PC-3 (cell line): ENCODE measurements around the gene ADAM12. TPM values are rescaled to one million over a fixed set of nuclear protein-coding genes. Genes with fewer than 3 reads are reported as not detected.

Source experiments
- ATAC-seq: fragments of 200-7000 bp; cut with Tn5 transposase; 2 replicates; pipeline ENCODE4 v1.9.1; 2020; ENCODE audit warnings: mild to moderate bottlenecking, moderate library complexity
- BruUV-seq: library from RNA; stranded (reverse); fragments of 400-500 nt; replicated peaks from 2 replicates; lab custom pipeline; 2021; lab: Mats Ljungman, UMichigan
- CTCF ChIA-PET: fragments of 300-600 bp; sonication (Branson Sonifier 250); formaldehyde crosslinking; loops from one replicate; lab custom pipeline; 2022; ENCODE audit warnings: antibody characterized with exemption; lab: Charles Lee
- POLR2A ChIA-PET: fragments of 300-600 bp; sonication (Branson Sonifier 250); formaldehyde crosslinking; loops from one replicate; lab custom pipeline; 2022; ENCODE audit warnings: antibody characterized with exemption; ENCODE audit not compliant: unreplicated experiment; lab: Charles Lee
- DNase-seq: peaks from one replicate; pipeline ENCODE4 v3.0.0-alpha.2; 2015
- H2AFZ ChIP-seq: fragments of 300-600 bp; sonication (generic); 2 replicates; pipeline ENCODE4 v1.6.0; 2016; ENCODE audit warnings: antibody characterized with exemption, low read length
- H3F3A ChIP-seq: fragments of 300-600 bp; sonication (generic); one replicate; pipeline ENCODE4 v1.6.0; 2017; ENCODE audit warnings: antibody characterized with exemption, low read length, control low read depth, mild to moderate bottlenecking; ENCODE audit not compliant: unreplicated experiment
- H3K27ac ChIP-seq: fragments of 300-600 bp; sonication (generic); 2 replicates; pipeline ENCODE4 v1.5.1; 2016; ENCODE audit warnings: mild to moderate bottlenecking, low read length
- H3K27me3 ChIP-seq: fragments of 300-600 bp; sonication (generic); 2 replicates; pipeline ENCODE4 v1.6.1; 2016; ENCODE audit warnings: low read length, mixed read lengths
- H3K36me3 ChIP-seq: fragments of 300-600 bp; sonication (generic); 2 replicates; pipeline ENCODE4 v1.6.1; 2016; ENCODE audit warnings: low read depth, mixed run types, low read length, mixed read lengths
- H3K4me1 ChIP-seq: fragments of 300-600 bp; sonication (generic); 2 replicates; pipeline ENCODE4 v1.5.1; 2016; ENCODE audit warnings: low read length; ENCODE audit not compliant: insufficient read depth
- H3K4me2 ChIP-seq: fragments of 300-600 bp; sonication (generic); 2 replicates; pipeline ENCODE4 v1.6.0; 2016; ENCODE audit warnings: low read length
- H3K4me3 ChIP-seq: fragments of 300-600 bp; sonication (generic); 2 replicates; pipeline ENCODE4 v1.5.1; 2016; ENCODE audit warnings: mild to moderate bottlenecking, low read length, mixed read lengths
- H3K79me2 ChIP-seq: fragments of 300-600 bp; sonication (generic); 2 replicates; pipeline ENCODE4 v1.6.1; 2017; ENCODE audit warnings: low read length, mixed read lengths
- H3K9ac ChIP-seq: fragments of 300-600 bp; sonication (generic); 2 replicates; pipeline ENCODE4 v1.6.0; 2016; ENCODE audit warnings: mild to moderate bottlenecking, low read length
- H3K9me2 ChIP-seq: fragments of 300-600 bp; sonication (generic); replicated peaks from 2 replicates; pipeline ENCODE4 v1.6.1; 2016; ENCODE audit warnings: mixed run types, low read length, mixed read lengths
- H3K9me3 ChIP-seq: fragments of 300-600 bp; sonication (generic); 2 replicates; pipeline ENCODE4 v1.6.1; 2016; ENCODE audit warnings: low read length, mixed read lengths
- H4K20me1 ChIP-seq: fragments of 300-600 bp; sonication (generic); 2 replicates; pipeline ENCODE4 v1.6.1; 2016; ENCODE audit warnings: low read length, mixed read lengths
- EZH2 ChIP-seq: fragments of 300-600 bp; sonication (generic); IDR thresholded peaks from one replicate; pipeline ENCODE4 v1.6.1; 2017; ENCODE audit warnings: antibody characterized with exemption, mild to moderate bottlenecking, low read length; ENCODE audit not compliant: unreplicated experiment
- EZH2phosphoT487 ChIP-seq: fragments of 300-600 bp; sonication (generic); IDR thresholded peaks from 2 replicates; pipeline ENCODE4 v1.6.1; 2018; ENCODE audit warnings: mild to moderate bottlenecking, antibody characterized with exemption, low read length, borderline replicate concordance
- intact Hi-C: fragments of 100-400 bp; cut with micrococcal nuclease; formaldehyde crosslinking; loops from 2 replicates; pipeline ENCODE4 v1.9.0; 2023
- total RNA-seq: library from RNA; depleted of rRNA; stranded (reverse); fragments of >200 nt; gene quantifications from 2 replicates; pipeline ENCODE4 v1.2.3, GENCODE V29; 2014
- TF ChIP-seq, protein P1 (sequence below): fragments of 300-600 bp; sonication (generic); conservative IDR thresholded peaks from 2 replicates; pipeline ENCODE4 v1.5.1; 2017; ENCODE audit warnings: antibody characterized with exemption, low read depth, mild to moderate bottlenecking, low read length

ADAM12 gene
- total RNA-seq, 1 experiment from 2014 or later: 3.4 TPM

DNA sequence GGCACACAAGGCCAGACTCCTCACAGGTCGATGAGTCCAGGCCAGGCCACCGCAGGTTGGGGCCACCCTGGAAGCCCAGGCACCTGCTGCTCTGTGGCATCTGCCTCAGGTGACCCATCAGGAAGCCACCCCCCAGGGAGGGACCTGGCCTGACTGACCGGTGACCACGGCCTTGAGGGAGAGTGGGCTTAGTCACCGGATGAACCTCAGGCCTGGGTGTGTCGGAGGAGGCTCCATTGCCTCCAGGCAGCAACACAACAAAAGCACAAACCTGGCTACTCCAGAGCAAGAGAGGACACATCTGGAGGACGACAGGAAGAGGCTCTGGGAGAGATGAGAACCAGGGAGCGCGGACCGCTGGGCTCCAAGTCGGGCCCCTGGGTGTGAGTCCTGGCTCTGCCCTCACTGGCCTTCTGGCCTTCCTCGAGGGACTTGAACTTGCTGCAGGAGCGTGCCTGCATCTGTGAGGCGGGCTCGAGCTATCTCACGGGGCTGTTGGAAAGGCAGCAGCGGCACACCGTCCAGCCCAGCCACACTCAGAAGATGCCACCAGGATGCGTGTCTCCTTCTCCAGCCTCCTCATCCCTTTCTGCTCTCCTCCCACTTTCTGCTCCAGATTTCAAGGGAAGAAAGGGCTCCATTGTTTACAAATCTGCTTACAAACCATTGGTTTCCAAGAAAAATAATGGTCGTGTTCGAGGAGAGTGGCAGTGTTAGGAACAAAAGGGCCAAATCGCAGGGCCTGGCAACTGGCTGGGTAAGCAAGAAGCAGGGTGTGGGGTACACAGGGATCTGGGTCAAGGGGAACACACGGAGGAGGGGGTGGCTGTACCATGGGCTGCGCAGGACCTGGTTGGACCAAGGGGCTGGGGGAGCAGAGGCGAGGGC is 152.9 kb downstream of the ADAM12 start:
- no peak for TF ChIP-seq EZH2phosphoT487
- TF ChIP-seq EZH2: no peak
- TF ChIP-seq, protein P1, sequence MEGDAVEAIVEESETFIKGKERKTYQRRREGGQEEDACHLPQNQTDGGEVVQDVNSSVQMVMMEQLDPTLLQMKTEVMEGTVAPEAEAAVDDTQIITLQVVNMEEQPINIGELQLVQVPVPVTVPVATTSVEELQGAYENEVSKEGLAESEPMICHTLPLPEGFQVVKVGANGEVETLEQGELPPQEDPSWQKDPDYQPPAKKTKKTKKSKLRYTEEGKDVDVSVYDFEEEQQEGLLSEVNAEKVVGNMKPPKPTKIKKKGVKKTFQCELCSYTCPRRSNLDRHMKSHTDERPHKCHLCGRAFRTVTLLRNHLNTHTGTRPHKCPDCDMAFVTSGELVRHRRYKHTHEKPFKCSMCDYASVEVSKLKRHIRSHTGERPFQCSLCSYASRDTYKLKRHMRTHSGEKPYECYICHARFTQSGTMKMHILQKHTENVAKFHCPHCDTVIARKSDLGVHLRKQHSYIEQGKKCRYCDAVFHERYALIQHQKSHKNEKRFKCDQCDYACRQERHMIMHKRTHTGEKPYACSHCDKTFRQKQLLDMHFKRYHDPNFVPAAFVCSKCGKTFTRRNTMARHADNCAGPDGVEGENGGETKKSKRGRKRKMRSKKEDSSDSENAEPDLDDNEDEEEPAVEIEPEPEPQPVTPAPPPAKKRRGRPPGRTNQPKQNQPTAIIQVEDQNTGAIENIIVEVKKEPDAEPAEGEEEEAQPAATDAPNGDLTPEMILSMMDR: no peak
- peaks cover 11% of the 10 kb centered on the region for H3K4me1 ChIP-seq
- ATAC-seq (peak; percentile 77), DNase-seq (peak; percentile 55)
- no peaks in the 10 kb centered on the region for H4K20me1 ChIP-seq
- H3F3A ChIP-seq: no peaks in the 10 kb centered on the region
- no peak overlapping the region for H3K4me3 ChIP-seq
- H3K79me2 ChIP-seq: no peaks in the 10 kb centered on the region
- no peak overlapping the region for H3K9ac ChIP-seq
- no peak overlapping the region for H3K4me2 ChIP-seq
- no peaks in the 10 kb centered on the region for H3K27me3 ChIP-seq
- intact Hi-C loops: no loop called here
- no peaks in the 10 kb centered on the region for H3K9me2 ChIP-seq
- no peaks in the 10 kb centered on the region for H3K36me3 ChIP-seq
- no peaks in the 10 kb centered on the region for H3K9me3 ChIP-seq
- no peak overlapping the region for H2AFZ ChIP-seq
- ChIA-PET CTCF (no interaction called here), POLR2A (no interaction called here)
- BruUV-seq: no TSS peak
- peak overlapping the region; percentile 40; the same call in 1 of the 2 replicates for H3K27ac ChIP-seq

- ATAC-seq: no peak
- Histone ChIP-seq H3K4me3 (no peak overlapping the region), H3F3A (no peaks in the 10 kb centered on the region), H3K36me3 (no peaks in the 10 kb centered on the region), H3K27ac (no peak overlapping the region), H4K20me1 (no peaks in the 10 kb centered on the region), H3K4me2 (no peak overlapping the region), H3K79me2 (no peaks in the 10 kb centered on the region), H2AFZ (no peak overlapping the region), H3K4me1 (peaks cover 11% of the 10 kb centered on the region), H3K9me2 (no peaks in the 10 kb centered on the region), H3K9me3 (no peaks in the 10 kb centered on the region), H3K27me3 (no peaks in the 10 kb centered on the region), H3K9ac (no peak overlapping the region)
- no TSS peak for BruUV-seq
- no peak for DNase-seq
- POLR2A ChIA-PET: no interaction called here
- CTCF ChIA-PET: no interaction called here
- no peak for TF ChIP-seq EZH2
- TF ChIP-seq, protein P1: no peak
- no peak for TF ChIP-seq EZH2phosphoT487
- intact Hi-C loops: no loop called here
These were observed 153.6 kb downstream of the ADAM12 start for GRCh38 chr10:126234630-126235029.
